DOHH2 (cell line): ENCODE measurements around the gene CNN2.
A peak's percentile ranks its signal among the peaks of the same experiment; 100 is the strongest.

Experiments
- H3F3A ChIP-seq: fragments of 200-600 bp; sonication (generic), shearing (Covaris generic); 2 replicates; pipeline ENCODE4 v1.6.0; 2016; ENCODE audit warnings: antibody characterized with exemption, mild to moderate bottlenecking; ENCODE audit not compliant: control insufficient read depth, insufficient read depth
- H3K27ac ChIP-seq: fragments of 200-600 bp; sonication (generic); 2 replicates; pipeline ENCODE4 v1.5.1; 2014; ENCODE audit warnings: low read depth, mild to moderate bottlenecking, low read length, moderate library complexity
- H3K27me3 ChIP-seq: fragments of 200-600 bp; sonication (generic); 2 replicates; pipeline ENCODE4 v1.6.1; 2014; ENCODE audit warnings: mild to moderate bottlenecking, low read length, mixed read lengths; ENCODE audit not compliant: control insufficient read depth
- H3K36me3 ChIP-seq: fragments of 200-600 bp; sonication (generic); 2 replicates; pipeline ENCODE4 v1.6.1; 2014; ENCODE audit warnings: mild to moderate bottlenecking, low read length, moderate library complexity, mixed read lengths; ENCODE audit not compliant: control insufficient read depth
- H3K4me1 ChIP-seq: fragments of 200-600 bp; sonication (generic); 2 replicates; pipeline ENCODE4 v1.6.1; 2014; ENCODE audit warnings: mild to moderate bottlenecking, low read length, mixed read lengths; ENCODE audit not compliant: control insufficient read depth
- H3K4me2 ChIP-seq: fragments of 200-600 bp; sonication (generic); 2 replicates; pipeline ENCODE4 v1.6.0; 2014; ENCODE audit warnings: mild to moderate bottlenecking, low read length, moderate library complexity
- H3K4me3 ChIP-seq: fragments of 200-600 bp; sonication (generic); 2 replicates; pipeline ENCODE4 v1.5.1; 2014; ENCODE audit warnings: mild to moderate bottlenecking, low read length, mixed read lengths
- H3K79me2 ChIP-seq: fragments of 200-600 bp; sonication (generic); 2 replicates; pipeline ENCODE4 v1.6.1; 2014; ENCODE audit warnings: mild to moderate bottlenecking, low read length, mixed read lengths; ENCODE audit not compliant: control insufficient read depth
- H3K9me2 ChIP-seq: fragments of 200-600 bp; sonication (generic); replicated peaks from 2 replicates; pipeline ENCODE4 v1.6.1; 2014; ENCODE audit warnings: mild to moderate bottlenecking, low read length, mixed read lengths; ENCODE audit not compliant: control insufficient read depth
- H3K9me3 ChIP-seq: fragments of 200-600 bp; sonication (generic); 2 replicates; pipeline ENCODE4 v1.6.1; 2014; ENCODE audit warnings: antibody characterized with exemption, low read length, mixed read lengths; ENCODE audit not compliant: control insufficient read depth, insufficient read depth
- H4K20me1 ChIP-seq: fragments of 200-600 bp; sonication (generic); 2 replicates; pipeline ENCODE4 v1.6.0; 2014; ENCODE audit warnings: low read depth, mild to moderate bottlenecking, antibody characterized with exemption, low read length, moderate library complexity; ENCODE audit not compliant: control insufficient read depth, insufficient read depth
- CTCF ChIP-seq: fragments of 200-600 bp; sonication (generic); IDR thresholded peaks from one replicate; pipeline ENCODE4 v1.5.1; 2014; ENCODE audit warnings: antibody characterized with exemption, mild to moderate bottlenecking, low read depth, low read length; ENCODE audit not compliant: poor library complexity, severe bottlenecking
- EZH2phosphoT487 ChIP-seq: fragments of 200-600 bp; sonication (generic); IDR thresholded peaks from 2 replicates; pipeline ENCODE4 v1.6.1; 2017; ENCODE audit warnings: borderline replicate concordance, mild to moderate bottlenecking, antibody characterized with exemption, low read length, moderate library complexity, mixed read lengths

The CNN2 gene

GRCh38 chr19:1015782-1016646 is 10.4 kb upstream of the CNN2 start:
- Histone ChIP-seq H3K79me2 (peaks cover 82% of the 10 kb centered on the region), H3K27me3 (no peaks in the 10 kb centered on the region), H3K9me2 (no peaks in the 10 kb centered on the region), H3K36me3 (peaks cover 90% of the 10 kb centered on the region), H4K20me1 (peaks cover 45% of the 10 kb centered on the region), H3F3A (no peaks in the 10 kb centered on the region), H3K4me1 (peaks cover 31% of the 10 kb centered on the region), H3K27ac (no peak overlapping the region), H3K4me2 (no peak overlapping the region), H3K9me3 (no peaks in the 10 kb centered on the region), H3K4me3 (no peak overlapping the region)
- TF ChIP-seq EZH2phosphoT487 (no peak), CTCF (no peak)

GRCh38 chr19:1016647-1017114 is 9.7 kb upstream of the CNN2 start:
- peak overlapping the region; percentile 99; the same call in 1 of the 2 replicates for H3K4me2 ChIP-seq
- H3K79me2 ChIP-seq, result peaks cover 82% of the 10 kb centered on the region
- no peaks in the 10 kb centered on the region for H3K9me2 ChIP-seq
- peaks cover 85% of the 10 kb centered on the region for H3K36me3 ChIP-seq
- no peak overlapping the region for H3K27ac ChIP-seq
- no peak for TF ChIP-seq CTCF
- TF ChIP-seq EZH2phosphoT487, result no peak
- H3K9me3 ChIP-seq, result no peaks in the 10 kb centered on the region
- H4K20me1 ChIP-seq, result peaks cover 45% of the 10 kb centered on the region
- no peaks in the 10 kb centered on the region for H3K27me3 ChIP-seq
- H3F3A ChIP-seq, result 0 out of 2 replicates have a peak, but pooled peaks cover 2% of the 10 kb centered on the region
- H3K4me3 ChIP-seq, result no peak overlapping the region
- H3K4me1 ChIP-seq, result peaks cover 37% of the 10 kb centered on the region

- Histone ChIP-seq H3K36me3 (peaks cover 79% of the 10 kb centered on the region), H3K9me3 (no peaks in the 10 kb centered on the region), H3K4me2 (peak overlapping the region; percentile 99), H4K20me1 (peaks cover 45% of the 10 kb centered on the region), H3K4me3 (peak overlapping the region; percentile 100), H3K4me1 (peaks cover 43% of the 10 kb centered on the region), H3K27ac (no peak overlapping the region), H3K79me2 (peaks cover 82% of the 10 kb centered on the region), H3K27me3 (no peaks in the 10 kb centered on the region), H3F3A (peaks cover 5% of the 10 kb centered on the region), H3K9me2 (no peaks in the 10 kb centered on the region)
- TF ChIP-seq EZH2phosphoT487 (no peak), CTCF (no peak)
Measured at GRCh38 chr19:1017115-1017905, 9.1 kb upstream of the CNN2 start.
